ENCODE measurements around the gene ST7.

- TF ChIP-seq CTCF (IDR thresholded peaks at IDR 0.05; ENCODE audit: low read depth, low read length) (no peak), POLR2A (IDR thresholded peaks at IDR 0.05; ENCODE audit: extremely low read depth, insufficient read length) (no peak), MAX (IDR thresholded peaks at IDR 0.05; ENCODE audit: low read depth, low read length) (no peak)
Observed at GRCh38 chr7:117176206-117176605, 222.9 kb downstream of the ST7 start.
